T-helper 2 cell treated with Interferon-gamma antibody and Interleukin-4, amounts not matched to agents 5 μg/mL and 100 μg/mL, for 36 hours (primary cell): ENCODE measurements around the gene PGS1.
A peak's percentile ranks its signal among the peaks of the same experiment; 100 is the strongest.

Experiments used
- DNase-seq: peaks from one replicate; pipeline ENCODE4 v3.0.0; 2021; ENCODE audit warnings: low spot score
- H3K27ac Mint-ChIP-seq: one replicate; pipeline ENCODE4 v1.8.0; 2021; ENCODE audit warnings: mild to moderate bottlenecking, mixed read lengths
- H3K27me3 Mint-ChIP-seq: one replicate; pipeline ENCODE4 v1.8.0; 2021; ENCODE audit warnings: low read depth, mixed read lengths
- H3K36me3 Mint-ChIP-seq: one replicate; pipeline ENCODE4 v1.8.0; 2021; ENCODE audit warnings: low read depth, mixed read lengths
- H3K4me1 Mint-ChIP-seq: one replicate; pipeline ENCODE4 v1.8.0; 2021; ENCODE audit warnings: low read depth, mixed read lengths
- H3K4me3 Mint-ChIP-seq: one replicate; pipeline ENCODE4 v1.8.0; 2022; ENCODE audit warnings: mild to moderate bottlenecking, moderate library complexity, mixed read lengths
- H3K9me3 Mint-ChIP-seq: one replicate; pipeline ENCODE4 v1.8.0; 2021; ENCODE audit warnings: mixed read lengths

The PGS1 gene

DNA sequence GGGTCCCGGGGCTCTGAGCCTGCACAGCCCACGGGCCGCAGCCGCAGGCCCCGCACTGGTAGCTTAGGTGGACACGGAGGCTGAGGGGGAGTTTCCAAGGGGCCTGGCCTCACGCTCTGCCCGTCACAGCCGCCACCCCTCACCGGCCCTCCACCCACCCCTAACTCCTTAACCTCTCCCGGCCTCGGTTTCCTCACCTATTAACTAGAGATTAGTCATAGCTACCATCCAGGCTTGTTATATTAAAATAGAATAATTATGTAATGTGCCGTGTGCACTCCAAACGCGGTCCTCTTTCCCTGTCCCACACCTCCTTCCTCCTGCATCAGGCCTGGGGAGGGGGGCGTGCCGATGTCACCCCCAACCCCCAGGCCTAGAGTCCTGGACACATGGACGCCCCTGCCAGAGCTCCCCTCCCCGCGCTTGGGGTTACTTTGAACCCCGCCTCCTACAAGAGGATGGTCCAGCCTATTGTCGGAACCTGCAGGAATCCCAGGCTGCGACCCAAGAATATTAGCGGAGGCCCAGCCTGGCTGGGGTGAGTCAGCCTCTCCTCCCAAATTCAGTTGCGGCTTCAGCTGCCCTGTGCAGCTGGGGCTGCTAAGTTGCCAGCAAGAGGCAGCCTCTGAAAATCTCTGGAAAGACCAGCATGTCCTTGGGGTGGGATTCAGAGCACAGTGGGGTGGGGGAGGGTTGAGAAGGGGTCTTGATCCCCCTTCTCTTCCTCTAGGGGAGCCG lies 35.8 kb upstream of the PGS1 start:
- Mint-ChIP-seq H3K27me3 (peaks cover 2% of the 10 kb centered on the region), H3K27ac (peak overlapping the region; percentile 84), H3K4me1 (peaks cover 38% of the 10 kb centered on the region), H3K4me3 (peak overlapping the region; percentile 74), H3K36me3 (no peaks in the 10 kb centered on the region), H3K9me3 (no peaks in the 10 kb centered on the region)
- DNase-seq: no peak

DNA sequence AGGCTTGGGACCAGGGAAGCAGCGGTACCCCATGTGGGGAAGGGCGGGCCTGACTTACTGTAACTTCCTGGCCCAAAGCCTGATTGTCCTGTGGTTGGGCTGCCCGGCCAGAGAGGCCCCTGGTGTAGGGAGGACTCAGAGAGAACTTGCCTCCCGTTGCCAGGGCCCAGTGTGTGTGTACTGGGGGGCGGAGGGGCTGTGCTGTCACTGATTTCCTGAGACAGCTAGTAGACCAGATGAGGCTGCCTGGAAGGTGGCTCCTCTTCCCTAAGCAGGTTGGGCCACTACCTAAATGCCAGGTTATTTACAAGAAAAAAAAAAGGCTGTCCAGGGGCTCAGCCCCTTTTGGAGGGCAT lies 35.3 kb upstream of the PGS1 start:
- Mint-ChIP-seq H3K27me3 (peaks cover 2% of the 10 kb centered on the region), H3K27ac (peak overlapping the region; percentile 84), H3K9me3 (no peaks in the 10 kb centered on the region), H3K36me3 (no peaks in the 10 kb centered on the region), H3K4me1 (peaks cover 43% of the 10 kb centered on the region), H3K4me3 (peak overlapping the region; percentile 74)
- no peak for DNase-seq

DNA sequence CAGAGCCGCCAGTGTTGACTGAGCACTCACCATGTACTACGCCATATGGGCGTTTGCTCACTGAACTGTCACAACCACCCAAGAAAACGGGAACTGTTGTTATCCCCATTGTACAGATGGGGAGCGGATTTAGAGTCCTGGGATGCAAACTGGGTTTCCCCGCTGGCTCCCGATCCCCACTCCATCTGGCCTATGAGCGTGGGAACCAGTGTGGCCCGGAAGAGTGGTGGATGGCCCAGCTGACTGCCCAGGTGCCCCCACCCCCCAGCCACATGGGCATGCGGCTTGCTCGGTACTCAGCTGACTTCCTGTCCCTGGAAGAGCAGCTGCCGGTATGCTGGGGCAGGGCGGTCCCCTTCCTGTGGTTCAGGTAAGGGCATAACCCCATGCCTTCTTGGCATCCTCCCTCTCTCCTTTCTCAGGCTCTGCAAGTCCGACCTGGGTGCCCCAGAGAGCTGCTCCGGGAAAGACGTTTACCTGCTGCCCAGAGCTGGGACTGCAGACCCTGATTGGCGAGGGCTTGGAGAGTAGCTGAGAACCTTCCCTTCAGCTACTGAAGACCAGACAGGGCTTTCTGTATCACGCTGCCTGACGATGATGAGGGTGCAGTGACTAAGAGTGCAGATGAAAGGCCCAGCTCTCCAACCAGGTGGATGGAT lies 34.8 kb upstream of the PGS1 start:
- Mint-ChIP-seq H3K27ac (peak overlapping the region; percentile 84), H3K4me3 (peak overlapping the region; percentile 74), H3K27me3 (peaks cover 2% of the 10 kb centered on the region), H3K9me3 (no peaks in the 10 kb centered on the region), H3K4me1 (peaks cover 46% of the 10 kb centered on the region), H3K36me3 (no peaks in the 10 kb centered on the region)
- peak; percentile 52 for DNase-seq

DNA sequence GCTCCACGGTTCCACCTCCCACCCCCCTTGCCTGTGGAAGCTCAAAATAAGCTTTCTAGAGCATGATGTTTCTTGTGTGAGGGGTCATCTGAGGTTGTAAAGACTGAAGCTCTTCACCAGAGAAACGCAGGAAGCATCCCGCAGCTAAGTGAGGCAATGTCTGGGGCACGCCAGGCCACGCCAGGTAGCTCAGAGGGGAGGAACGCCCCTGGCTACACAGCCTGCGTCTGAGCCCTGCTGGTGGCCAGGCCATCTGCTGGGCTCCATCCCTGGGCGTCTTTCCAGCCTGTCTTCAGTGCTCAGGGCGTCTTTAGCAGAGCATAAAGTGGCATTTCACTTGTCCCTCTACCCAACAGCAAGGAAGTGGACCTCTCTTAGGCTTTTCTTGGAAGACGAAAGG lies 33.8 kb upstream of the PGS1 start:
- no peaks in the 10 kb centered on the region for H3K36me3 Mint-ChIP-seq
- H3K4me3 Mint-ChIP-seq: no peak overlapping the region
- H3K4me1 Mint-ChIP-seq: peaks cover 43% of the 10 kb centered on the region
- H3K27ac Mint-ChIP-seq: peak overlapping the region; percentile 49
- peaks cover 2% of the 10 kb centered on the region for H3K27me3 Mint-ChIP-seq
- DNase-seq: no peak
- H3K9me3 Mint-ChIP-seq: no peaks in the 10 kb centered on the region

DNA sequence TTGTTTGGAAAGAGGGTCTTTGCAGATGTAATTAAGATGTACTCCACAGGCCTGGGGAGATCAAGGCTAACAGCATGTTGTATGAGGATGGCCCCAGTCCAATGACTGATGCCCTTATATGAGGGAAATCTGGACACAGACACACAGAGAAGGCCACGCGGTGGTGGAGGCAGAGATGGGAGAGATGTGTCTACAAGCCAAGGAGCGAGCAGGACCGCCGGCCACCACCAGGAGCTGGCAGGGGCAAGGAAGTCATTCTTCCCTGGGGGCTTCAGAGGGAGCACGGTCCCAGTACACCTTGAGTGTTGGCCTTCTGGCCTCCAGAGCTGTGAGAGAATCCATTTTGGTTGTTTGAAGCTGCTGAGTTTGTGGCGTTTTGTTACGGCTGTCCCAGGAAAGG lies 33.3 kb upstream of the PGS1 start:
- H3K4me3 Mint-ChIP-seq: no peak overlapping the region
- H3K36me3 Mint-ChIP-seq: no peaks in the 10 kb centered on the region
- DNase-seq: no peak
- peaks cover 2% of the 10 kb centered on the region for H3K27me3 Mint-ChIP-seq
- no peak overlapping the region for H3K27ac Mint-ChIP-seq
- no peaks in the 10 kb centered on the region for H3K9me3 Mint-ChIP-seq
- H3K4me1 Mint-ChIP-seq: peaks cover 46% of the 10 kb centered on the region

DNA sequence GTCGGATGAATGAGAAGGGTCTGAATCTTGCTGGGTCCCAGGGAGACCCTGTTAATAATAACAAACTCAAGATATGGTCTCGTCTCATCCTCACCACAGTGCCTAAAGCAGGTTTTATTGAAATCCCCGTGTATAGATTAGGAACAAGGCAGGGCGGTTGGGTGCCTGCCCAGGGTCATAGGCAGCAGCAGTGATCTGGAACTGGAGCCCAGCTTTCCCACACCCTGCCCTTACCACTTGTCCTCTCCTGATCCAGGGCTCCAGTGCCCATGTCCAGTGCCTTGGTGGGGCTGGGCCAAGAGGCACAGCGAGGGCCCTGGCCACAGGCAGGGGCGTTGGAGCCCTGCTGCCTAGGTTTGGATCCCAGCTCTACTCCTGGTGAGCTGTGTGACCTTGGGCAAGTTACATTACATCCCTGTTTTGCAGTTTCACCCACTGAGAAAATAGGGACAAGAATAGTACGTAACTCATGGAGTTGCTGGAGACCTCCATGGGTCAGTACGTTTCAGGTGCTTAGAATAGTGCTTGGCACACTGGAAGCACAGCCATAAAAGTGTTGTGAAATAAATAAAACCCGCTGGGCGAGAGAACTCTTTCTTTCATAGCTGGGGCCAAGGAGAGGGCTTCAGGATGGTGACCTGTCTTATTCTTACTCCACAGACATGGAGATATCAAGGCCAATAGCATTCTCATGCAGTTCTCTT lies 32.5 kb upstream of the PGS1 start:
- no peak overlapping the region for H3K4me3 Mint-ChIP-seq
- peaks cover 49% of the 10 kb centered on the region for H3K4me1 Mint-ChIP-seq
- DNase-seq: no peak
- no peaks in the 10 kb centered on the region for H3K36me3 Mint-ChIP-seq
- no peaks in the 10 kb centered on the region for H3K9me3 Mint-ChIP-seq
- no peaks in the 10 kb centered on the region for H3K27me3 Mint-ChIP-seq
- no peak overlapping the region for H3K27ac Mint-ChIP-seq

DNA sequence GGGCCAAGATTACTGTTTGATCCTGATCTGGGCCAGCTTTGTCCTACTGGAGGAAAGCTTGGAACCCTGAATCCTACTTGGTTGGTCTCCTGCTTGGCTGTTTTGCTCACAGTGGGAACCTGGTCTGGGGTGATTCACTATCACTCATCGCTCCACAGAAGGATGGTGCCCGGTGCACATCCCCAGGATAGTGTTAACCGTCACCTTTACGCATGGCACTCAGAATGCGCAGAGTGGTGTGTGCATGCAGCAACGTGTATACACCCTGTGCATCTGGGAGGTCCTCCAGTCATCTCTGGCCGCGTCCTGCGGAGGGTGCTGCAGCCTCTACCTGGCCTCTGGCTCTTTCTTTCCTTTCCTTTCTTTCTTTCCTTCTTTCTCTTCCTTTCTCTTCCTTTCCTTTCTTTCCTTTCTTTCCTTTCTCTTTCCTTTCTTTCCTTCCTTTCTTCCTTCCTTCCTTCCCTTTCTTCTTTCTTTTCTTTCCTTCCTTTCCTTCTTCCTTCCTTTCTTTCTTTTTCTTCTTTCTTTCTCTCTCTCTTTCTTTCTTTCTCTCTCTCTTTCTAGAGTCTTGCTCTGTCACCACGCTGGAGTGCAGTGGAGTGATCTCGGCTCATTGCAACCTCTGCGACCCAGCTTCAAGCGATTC lies 31.7 kb upstream of the PGS1 start:
- Mint-ChIP-seq H3K36me3 (no peaks in the 10 kb centered on the region), H3K27me3 (no peaks in the 10 kb centered on the region), H3K4me3 (no peak overlapping the region), H3K9me3 (no peaks in the 10 kb centered on the region), H3K4me1 (peaks cover 49% of the 10 kb centered on the region), H3K27ac (no peak overlapping the region)
- DNase-seq: no peak

DNA sequence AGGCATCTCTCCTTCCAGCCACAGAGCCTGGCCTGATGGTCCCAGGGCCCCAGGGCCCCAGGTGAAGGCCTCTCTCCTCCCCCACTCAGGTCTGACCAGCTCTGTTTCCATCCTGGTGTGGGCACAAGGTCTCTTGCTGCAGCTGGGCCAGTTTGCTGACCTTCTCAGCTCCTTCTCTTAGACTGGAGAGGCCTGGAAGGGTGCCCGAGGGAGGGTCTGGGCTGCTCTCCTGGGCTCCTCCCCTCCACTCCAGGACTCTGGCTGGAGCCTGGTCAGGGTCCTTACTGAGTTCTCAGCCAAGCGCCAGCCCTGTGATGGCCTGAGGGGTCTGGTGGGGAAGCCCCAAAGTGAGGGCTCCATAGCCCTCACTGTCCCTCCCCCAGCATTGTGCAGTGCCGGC lies 31.0 kb upstream of the PGS1 start:
- H3K27me3 Mint-ChIP-seq: no peaks in the 10 kb centered on the region
- no peaks in the 10 kb centered on the region for H3K9me3 Mint-ChIP-seq
- H3K36me3 Mint-ChIP-seq: no peaks in the 10 kb centered on the region
- no peak for DNase-seq
- H3K4me1 Mint-ChIP-seq: peaks cover 53% of the 10 kb centered on the region
- H3K27ac Mint-ChIP-seq: no peak overlapping the region
- no peak overlapping the region for H3K4me3 Mint-ChIP-seq

DNA sequence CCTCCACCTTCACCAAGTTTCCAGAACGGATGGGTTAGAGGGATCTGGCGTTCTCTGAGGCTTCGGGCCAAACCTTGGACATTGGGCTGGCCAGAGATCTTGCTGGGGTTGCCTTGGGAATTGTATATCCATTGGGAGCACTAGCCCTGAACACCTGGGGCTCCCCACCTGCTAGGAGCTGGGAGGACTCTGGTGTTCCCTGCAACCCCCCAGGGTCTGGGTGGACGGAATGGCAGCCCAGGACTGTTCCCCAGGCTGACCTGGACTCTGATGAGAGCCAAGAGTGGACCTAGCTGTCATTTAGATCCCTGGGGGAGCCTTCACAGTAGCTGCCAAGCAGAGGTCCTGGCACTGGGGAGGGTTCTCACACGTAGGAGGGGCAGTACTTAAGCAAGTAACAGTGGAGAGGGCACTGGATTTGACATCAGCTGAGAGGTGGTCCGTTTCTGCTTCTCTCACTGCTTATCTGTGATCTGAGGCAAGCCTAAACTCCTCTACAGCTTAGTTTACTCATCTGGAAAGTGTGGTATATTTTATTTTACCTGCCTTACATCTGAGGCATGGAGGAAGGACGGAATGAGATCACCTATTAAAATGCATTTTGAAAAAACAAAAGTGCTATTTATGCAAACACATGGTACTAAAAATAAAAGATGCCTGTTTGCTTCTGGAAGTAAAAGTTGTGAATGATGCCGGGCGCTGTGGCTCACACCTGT lies 30.2 kb upstream of the PGS1 start:
- no peaks in the 10 kb centered on the region for H3K36me3 Mint-ChIP-seq
- H3K27ac Mint-ChIP-seq: no peak overlapping the region
- H3K4me1 Mint-ChIP-seq: peaks cover 47% of the 10 kb centered on the region
- no peak for DNase-seq
- no peaks in the 10 kb centered on the region for H3K9me3 Mint-ChIP-seq
- no peak overlapping the region for H3K4me3 Mint-ChIP-seq
- no peaks in the 10 kb centered on the region for H3K27me3 Mint-ChIP-seq

DNA sequence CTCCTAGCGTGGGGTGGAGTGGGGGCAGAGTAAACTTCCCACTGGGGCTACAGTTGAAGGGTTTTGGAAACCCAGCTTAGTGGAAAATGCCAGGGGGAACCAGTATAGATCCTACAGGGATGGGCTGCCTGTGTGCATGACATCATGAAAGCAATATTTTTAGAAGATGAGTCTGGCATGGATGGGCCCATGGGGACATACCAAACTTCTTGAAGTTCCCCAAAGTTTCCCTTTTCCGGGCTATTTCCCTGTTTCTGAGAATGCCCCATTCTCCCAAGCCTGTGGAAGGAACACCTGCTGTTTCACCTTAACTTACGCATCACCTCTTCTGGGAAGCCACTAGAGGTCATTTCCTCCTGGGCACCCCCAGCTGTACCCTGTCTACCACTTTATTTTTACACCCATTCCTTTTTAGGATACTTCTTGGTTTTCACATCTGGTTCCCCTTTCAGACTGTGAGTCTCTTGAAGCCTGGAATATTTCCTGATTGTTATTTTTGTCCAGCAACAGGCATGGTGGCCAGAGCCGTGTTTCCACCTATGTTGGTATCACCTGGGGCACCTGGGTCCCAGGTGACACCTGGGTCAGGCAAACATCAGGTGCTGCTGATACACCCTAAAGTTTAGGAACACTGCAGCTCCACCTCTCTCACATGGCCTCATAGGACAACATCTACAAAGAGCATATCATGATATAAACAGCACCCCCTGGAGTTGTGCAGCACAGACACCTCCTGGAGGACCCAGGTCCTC lies 28.4 kb upstream of the PGS1 start:
- Mint-ChIP-seq H3K4me1 (peaks cover 44% of the 10 kb centered on the region), H3K36me3 (no peaks in the 10 kb centered on the region)
- no peak for DNase-seq

DNA sequence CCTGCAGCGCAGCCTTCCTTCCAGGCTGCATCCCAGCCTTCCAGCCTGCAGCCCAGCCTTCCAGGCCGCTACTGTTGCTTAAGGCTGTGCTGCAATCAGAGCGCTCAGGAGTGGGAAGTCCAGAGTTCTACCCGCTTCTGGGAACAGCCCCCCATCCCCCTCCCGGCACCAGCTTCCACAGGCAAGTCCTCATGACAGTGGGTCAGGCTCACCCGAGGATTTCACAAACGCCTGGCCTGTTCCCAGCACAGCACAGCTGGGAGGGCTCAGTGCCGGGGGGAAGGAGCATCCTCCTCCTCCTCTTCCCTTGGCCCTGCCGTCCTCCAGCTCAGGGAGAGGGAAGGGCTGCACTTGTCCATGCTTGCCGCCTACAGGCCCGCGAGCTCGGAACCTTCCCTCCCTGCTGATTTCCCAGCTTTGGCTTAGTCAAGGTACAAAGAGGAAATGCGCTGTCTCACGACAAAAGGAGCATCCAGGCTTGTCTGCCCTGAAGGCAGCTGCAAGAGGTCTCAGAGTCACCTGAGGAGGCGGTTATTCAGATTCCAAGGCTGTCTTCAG lies 26.9 kb upstream of the PGS1 start:
- Mint-ChIP-seq H3K9me3 (no peaks in the 10 kb centered on the region), H3K27me3 (no peaks in the 10 kb centered on the region), H3K27ac (no peak overlapping the region), H3K4me3 (peak overlapping the region; percentile 21), H3K36me3 (peaks cover 9% of the 10 kb centered on the region), H3K4me1 (peaks cover 56% of the 10 kb centered on the region)
- DNase-seq: no peak

More for the DNA sequence above, 28.4 kb upstream of the PGS1 start:
- no peak overlapping the region for H3K4me3 Mint-ChIP-seq
- no peak overlapping the region for H3K27ac Mint-ChIP-seq
- H3K27me3 Mint-ChIP-seq: no peaks in the 10 kb centered on the region
- no peaks in the 10 kb centered on the region for H3K9me3 Mint-ChIP-seq

DNA sequence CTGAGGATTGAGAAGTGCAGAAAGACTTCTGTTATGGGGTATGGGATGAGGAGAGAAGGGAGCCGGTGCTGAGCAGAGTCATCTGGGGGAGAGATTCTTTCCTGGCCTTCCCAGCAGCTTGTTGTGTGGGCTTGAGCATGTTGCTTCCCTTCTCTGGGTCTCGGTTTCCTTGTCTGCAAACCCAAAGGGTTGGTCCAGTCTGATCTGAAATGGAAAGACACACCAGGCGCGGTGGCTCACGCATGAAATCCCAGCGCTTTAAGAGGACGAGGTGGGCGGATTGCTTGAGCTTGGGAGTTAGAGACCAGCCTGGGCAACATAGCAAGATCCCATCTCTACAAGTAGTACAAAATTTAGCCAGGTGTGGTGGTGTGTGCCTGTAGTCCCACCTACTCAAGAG lies 24.6 kb upstream of the PGS1 start:
- Mint-ChIP-seq H3K4me1 (peaks cover 58% of the 10 kb centered on the region), H3K9me3 (no peaks in the 10 kb centered on the region), H3K27ac (peak overlapping the region; percentile 13), H3K36me3 (peaks cover 29% of the 10 kb centered on the region), H3K4me3 (peak overlapping the region; percentile 82), H3K27me3 (no peaks in the 10 kb centered on the region)
- no peak for DNase-seq
